Sciatic nerve (tissue), 2 donors: ENCODE measurements around the gene ARHGEF38. TPM values are rescaled to one million over a fixed set of nuclear protein-coding genes. Genes with fewer than 3 reads are reported as not detected.
"Not testable (repeated sequence)": the region's sequence is repeated elsewhere in the genome, so short reads cannot be mapped to it uniquely, and the experiment has no call there.

ENCODE experiments used
- ATAC-seq: fragments of 200-7000 bp; cut with Tn5 transposase; one replicate; pipeline ENCODE4 v1.9.1; 2020; ENCODE audit warnings: mild to moderate bottlenecking, moderate library complexity
- DNase-seq: peaks from one replicate; pipeline ENCODE4 v3.0.0-alpha.2; 2020; ENCODE audit warnings: low spot score
- intact Hi-C: fragments of 100-400 bp; cut with DNase I; formaldehyde crosslinking; loops from one replicate; pipeline ENCODE4 v1.14.2; 2022
- total RNA-seq: library from RNA; stranded (reverse); fragmentation: NEBNext Ultra II Directional; extraction: Animal tissue kit (Norgen Biotek cat#: 25700); gene quantifications from one replicate; pipeline ENCODE4 v1.2.1, GENCODE V29; 2021
- donor health status: DM: no; HTN: no; CAD: no.
- donor health status: DM: no; HTN: no; CAD: no.

The ARHGEF38 gene
- total RNA-seq, 1 donor from 2014 or later: 0.40 TPM

DNA sequence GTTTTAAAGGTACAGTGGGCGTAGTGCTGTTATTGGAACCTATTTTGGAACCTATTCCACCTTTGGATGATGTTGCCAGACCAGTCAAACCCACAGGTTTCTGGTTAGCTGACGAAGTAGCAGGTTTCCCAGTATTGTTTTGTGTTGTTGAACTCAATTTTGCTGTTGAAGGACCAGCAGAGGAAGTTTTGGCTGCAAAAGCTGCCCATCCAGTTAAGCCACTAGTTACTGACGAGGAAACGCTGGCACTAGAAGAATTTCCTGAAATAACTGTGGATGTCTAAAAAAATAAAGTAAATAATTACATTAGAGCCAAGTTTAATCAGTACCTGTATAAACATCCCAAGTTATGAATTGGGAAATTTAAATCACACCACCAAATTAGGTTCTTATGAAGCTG, 130.6 kb downstream of the ARHGEF38 start:
- ATAC-seq (no peak), DNase-seq (no peak)
- intact Hi-C loops: no loop called here

DNA sequence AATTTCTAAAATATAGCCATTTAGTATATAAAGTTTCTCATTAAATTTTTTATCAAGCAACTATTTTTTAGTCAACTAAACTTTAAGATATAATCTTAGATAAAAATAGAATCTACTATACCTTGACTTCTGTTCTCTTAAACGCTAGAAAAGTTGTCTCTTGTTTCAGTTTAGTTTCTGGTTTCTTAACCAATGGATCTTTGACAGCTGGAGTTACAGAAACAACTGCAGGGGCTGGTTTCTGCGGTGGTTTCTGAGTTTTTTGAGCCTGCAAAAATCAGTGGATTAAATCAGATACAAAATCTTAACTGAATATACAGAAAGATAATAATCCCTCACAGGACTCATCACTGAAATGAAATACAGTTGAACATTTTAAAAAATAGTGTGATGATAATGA, 134.2 kb downstream of the ARHGEF38 start:
- ATAC-seq: no peak

GRCh38 chr4:105694812-105695211, 142.4 kb downstream of the ARHGEF38 start:
- DNase-seq, ATAC-seq, intact Hi-C loops: not testable (repeated sequence)

More for the DNA sequence above, 134.2 kb downstream of the ARHGEF38 start:
- no peak for DNase-seq
- intact Hi-C loops: no loop called here

DNA sequence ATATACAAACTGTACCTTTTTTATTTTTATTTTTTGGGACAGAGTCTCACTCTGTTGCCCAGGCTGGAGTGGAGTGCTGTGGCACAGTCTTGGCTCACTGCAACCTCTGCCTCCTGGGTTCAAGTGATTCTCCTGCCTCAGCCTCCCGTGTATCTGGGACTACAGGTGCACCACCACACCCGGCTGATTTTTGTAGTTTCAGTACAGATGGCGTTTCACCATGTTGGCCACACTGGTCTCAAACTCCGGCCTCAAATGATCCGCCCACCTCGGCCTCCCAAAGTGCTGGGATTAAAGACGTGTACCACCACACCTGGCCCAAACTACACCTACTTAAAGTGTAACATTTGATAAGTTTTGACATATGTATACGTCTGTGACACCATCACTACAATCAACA, 143.4 kb downstream of the ARHGEF38 start:
- ATAC-seq, DNase-seq, intact Hi-C loops: not testable (repeated sequence)

DNA sequence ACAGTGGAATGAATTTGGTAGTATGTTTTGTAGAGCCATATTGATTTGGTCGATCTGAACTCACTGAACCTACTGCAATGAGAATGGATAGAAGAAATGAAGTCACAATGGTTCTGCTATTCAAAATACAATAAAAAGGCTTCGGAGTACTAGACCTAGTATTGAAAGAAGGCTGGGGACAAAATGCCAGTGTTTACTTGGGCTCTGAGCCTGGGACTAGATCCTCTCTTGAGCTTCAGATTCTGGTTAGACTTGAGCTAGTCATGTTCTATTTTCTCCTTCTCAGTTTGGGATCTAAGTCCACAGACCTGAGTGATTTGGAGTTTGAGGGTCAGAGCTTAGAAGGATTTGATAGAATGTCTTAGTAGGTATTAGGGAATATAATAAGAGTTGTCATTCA, 146.2 kb downstream of the ARHGEF38 start:
- intact Hi-C loops: no loop called here

DNA sequence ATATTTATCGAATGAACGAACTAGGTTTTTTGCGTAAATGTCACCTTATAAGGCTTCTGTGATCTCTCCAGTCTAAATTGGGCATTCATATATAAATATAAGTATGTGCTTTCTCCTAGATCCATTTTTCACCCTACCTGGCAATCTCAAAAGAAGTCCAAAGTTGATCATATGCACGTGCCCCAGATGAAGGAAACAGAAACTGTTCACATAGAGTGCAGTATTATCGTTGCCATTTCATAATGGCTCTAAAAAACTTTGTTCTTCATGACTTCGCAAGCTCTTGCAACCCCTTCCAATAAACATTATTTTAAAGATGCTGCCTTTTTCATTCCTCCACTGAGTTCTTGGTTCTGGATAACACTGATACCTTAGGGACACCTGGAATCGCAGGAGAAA, 155.4 kb downstream of the ARHGEF38 start:
- no peak for DNase-seq
- intact Hi-C loops: no loop called here
- no peak for ATAC-seq

More for the DNA sequence above, 146.2 kb downstream of the ARHGEF38 start:
- no peak for ATAC-seq
- DNase-seq: no peak

- DNase-seq (peak; percentile 95), ATAC-seq (peak; percentile 99)
- intact Hi-C loops: no loop called here
These were observed 156.0 kb downstream of the ARHGEF38 start, which contains the start of the genes GSTCD and INTS12 for GRCh38 chr4:105708181-105709080. Gene GSTCD, plus strand, starts transcription at chr4:105708784. Its CDS starts 8,830 bp downstream, at chr4:105717614. Gene INTS12, minus strand, starts transcription at chr4:105708689. Its CDS starts 8,684 bp downstream, at chr4:105700005.

- intact Hi-C loops: no loop called here
- no peak for DNase-seq
- ATAC-seq: peak; percentile 36
These were observed 156.6 kb downstream of the ARHGEF38 start for GRCh38 chr4:105709081-105709450.

DNA sequence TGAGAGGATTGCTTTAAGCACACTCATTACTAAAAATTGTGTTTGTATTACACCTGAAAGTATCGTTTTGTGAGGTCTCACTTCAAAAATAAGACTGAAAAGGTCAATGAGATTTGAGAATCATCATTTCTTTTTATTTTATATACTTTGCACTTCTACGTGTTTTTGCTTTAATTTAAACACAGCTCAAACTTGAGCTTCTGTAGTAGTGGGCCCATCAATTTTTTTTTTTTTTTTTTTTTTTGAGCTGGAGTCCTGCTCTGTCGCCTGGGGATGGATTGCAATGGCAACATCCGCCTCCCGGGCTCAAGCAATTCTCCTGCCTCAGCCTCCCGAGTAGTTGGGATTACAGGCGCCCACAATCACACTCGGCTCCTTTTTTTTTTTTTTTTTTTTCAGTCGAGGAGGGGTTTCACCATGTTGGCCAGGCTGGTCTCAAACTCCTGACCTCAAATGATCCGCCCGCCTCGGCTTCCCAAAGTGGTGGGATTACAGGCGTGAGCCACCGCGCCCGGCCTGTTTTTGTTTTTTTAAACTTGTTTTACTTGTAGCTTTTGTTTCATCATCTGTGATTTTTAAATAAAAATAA, 157.7 kb downstream of the ARHGEF38 start:
- ATAC-seq: no peak
- intact Hi-C loops: no loop called here
- DNase-seq: no peak

DNA sequence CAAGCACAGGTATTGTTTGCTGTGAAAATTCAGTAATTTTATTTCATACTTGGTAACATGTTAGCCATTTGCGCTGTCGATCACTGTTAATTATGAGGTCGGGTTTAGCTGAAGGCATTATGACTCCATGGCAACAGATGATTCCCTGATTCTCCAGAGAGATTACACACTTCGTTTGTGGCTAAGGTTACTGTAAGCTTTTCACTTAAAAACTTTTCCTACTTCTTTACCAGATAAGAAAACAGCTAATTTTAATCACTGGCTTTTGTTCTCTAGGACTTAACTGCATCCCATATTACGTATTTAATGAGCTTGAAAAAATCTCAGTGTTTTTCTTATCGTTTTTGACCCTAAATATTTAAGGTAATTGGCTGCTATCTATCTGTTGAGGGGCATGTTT, 158.3 kb downstream of the ARHGEF38 start:
- intact Hi-C loops: no loop called here
- DNase-seq: no peak

GRCh38 chr4:105712766-105713165, 160.3 kb downstream of the ARHGEF38 start:
- intact Hi-C loops: no loop called here
- DNase-seq: no peak
- ATAC-seq: no peak

More for the DNA sequence above, 158.3 kb downstream of the ARHGEF38 start:
- ATAC-seq: no peak

DNA sequence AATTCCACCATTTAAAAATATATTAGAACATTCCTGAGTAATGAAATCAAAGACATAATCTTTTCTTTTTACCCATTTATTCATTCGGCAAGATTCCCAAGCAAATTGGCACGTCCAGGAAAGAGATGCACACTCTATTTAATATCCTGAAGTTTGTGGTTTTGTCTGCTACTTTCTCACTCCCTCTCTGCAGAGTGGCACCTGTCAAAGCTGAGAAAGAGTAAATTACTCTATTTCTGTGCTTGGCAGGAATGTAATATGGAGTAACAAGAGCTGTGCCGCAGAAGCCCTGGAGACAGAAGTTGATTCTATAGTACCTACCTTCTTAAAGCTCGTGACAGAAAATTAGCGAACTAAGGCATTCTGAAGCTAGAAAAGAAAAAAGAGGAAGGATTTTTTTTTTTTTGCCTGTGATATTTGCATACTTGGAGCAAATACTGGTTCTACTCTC, 161.7 kb downstream of the ARHGEF38 start:
- ATAC-seq (peak; percentile 26), DNase-seq (no peak)
- intact Hi-C loops: no loop called here

- ATAC-seq (no peak), DNase-seq (no peak)
- intact Hi-C loops: no loop called here
These were observed 162.5 kb downstream of the ARHGEF38 start for GRCh38 chr4:105714932-105715331.

DNA sequence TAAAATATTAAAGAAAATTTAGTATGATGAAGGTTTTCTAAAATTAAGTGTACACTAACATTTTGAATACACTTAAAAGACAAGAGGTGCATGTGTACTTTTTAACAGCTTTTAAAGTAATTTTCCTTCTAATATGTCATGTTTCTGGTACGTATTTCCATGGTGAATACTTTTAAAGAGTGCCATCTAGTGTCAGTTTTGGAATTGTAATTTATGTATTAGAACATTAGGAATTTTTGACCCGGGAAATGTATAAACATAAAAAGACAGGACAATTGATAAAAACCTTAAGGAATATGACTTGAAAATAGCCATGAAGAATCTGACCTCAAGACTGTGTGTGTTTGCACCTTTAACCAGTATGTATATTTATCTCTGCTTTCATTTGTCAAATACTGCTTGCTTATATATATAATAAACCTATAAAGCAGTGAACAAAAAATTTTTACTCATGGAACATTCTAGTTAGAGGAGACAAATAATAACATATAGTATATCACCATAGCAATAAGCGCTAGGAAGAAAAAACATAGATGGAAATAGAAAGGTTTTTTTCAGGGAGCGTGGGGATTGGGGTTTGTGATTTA, 163.4 kb downstream of the ARHGEF38 start:
- intact Hi-C loops: no loop called here
- DNase-seq (no peak), ATAC-seq (peak; percentile 39)

DNA sequence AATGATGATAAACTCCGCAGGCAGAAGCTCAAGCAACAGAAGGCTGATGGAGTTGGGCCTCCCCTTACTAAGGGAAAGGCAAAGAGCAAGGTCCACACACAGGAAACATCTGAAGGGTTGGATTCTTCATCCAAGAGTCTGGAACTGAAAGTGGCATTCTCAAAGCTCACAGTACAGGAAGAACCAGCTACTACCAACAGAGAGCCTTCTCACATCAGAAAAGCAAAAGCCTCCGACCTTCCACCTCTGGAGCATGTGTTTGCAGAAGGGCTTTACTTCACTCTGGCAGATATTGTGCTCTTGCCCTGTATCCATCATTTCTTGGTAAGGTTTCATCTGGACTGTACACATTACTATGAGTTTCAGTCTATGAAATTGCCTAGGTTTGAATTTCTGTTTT, 166.8 kb downstream of the ARHGEF38 start:
- DNase-seq: no peak
- ATAC-seq: no peak
- intact Hi-C loops: no loop called here

- DNase-seq (no peak), ATAC-seq (no peak)
- intact Hi-C loops: loop anchor here (10.0 kb wide), 1 partner anchor 1959 kb away; no protein-coding TSS in a partner anchor
These were observed 173.2 kb downstream of the ARHGEF38 start for GRCh38 chr4:105725623-105726022.

GRCh38 chr4:105729895-105730294, 177.5 kb downstream of the ARHGEF38 start:
- intact Hi-C loops: loop anchor here (10.0 kb wide), 1 partner anchor 1955 kb away; no protein-coding TSS in a partner anchor
- not testable (repeated sequence) for ATAC-seq, DNase-seq
